MCF 10A (cell line): ENCODE measurements around the gene MPDZ. TPM values are rescaled to one million over a fixed set of nuclear protein-coding genes. Genes with fewer than 3 reads are reported as not detected.

Experiments used
- Bru-seq: library from RNA; stranded (reverse); fragments of 400-500 nt; gene quantifications from one replicate; lab custom pipeline; 2021; lab: Mats Ljungman, UMichigan
- BruChase-seq, 2 experiments: library from RNA; stranded (reverse); fragments of 400-500 nt; gene quantifications; one replicate each; lab custom pipeline; 2021; lab: Mats Ljungman, UMichigan
- BruUV-seq: library from RNA; stranded (reverse); fragments of 400-500 nt; replicated peaks from 2 replicates; lab custom pipeline; 2021; lab: Mats Ljungman, UMichigan
- CTCF ChIA-PET: fragments of 300-600 bp; sonication (Branson Sonifier 250); formaldehyde crosslinking; extraction: SDS; loops from one replicate; lab custom pipeline; 2021; ENCODE audit warnings: antibody characterized with exemption, inconsistent platforms; lab: Yijun Ruan, JAX
- POLR2A ChIA-PET: fragments of 300-600, 350-650 bp; sonication (Branson Sonifier 250); formaldehyde crosslinking; extraction: SDS; loops from one replicate; lab custom pipeline; 2020; ENCODE audit warnings: antibody characterized with exemption, inconsistent platforms; lab: Yijun Ruan, JAX
- DNase-seq: peaks from one replicate; pipeline ENCODE4 v3.0.0-alpha.2; 2018; ENCODE audit not compliant: unreplicated experiment
- H3K27ac Mint-ChIP-seq: one replicate; pipeline ENCODE4 v1.8.0; 2022; ENCODE audit warnings: mild to moderate bottlenecking, low read depth, mixed read lengths; ENCODE audit not compliant: unreplicated experiment
- H3K27me3 Mint-ChIP-seq: one replicate; pipeline ENCODE4 v1.8.0; 2022; ENCODE audit warnings: mixed read lengths; ENCODE audit not compliant: insufficient read depth, unreplicated experiment
- H3K36me3 Mint-ChIP-seq: one replicate; pipeline ENCODE4 v1.8.0; 2022; ENCODE audit warnings: mild to moderate bottlenecking, moderate library complexity, mixed read lengths; ENCODE audit not compliant: insufficient read depth, unreplicated experiment
- H3K4me1 Mint-ChIP-seq: one replicate; pipeline ENCODE4 v1.8.0; 2022; ENCODE audit warnings: mixed read lengths; ENCODE audit not compliant: insufficient read depth, unreplicated experiment
- H3K4me3 Mint-ChIP-seq: one replicate; pipeline ENCODE4 v1.8.0; 2022; ENCODE audit warnings: mild to moderate bottlenecking, moderate library complexity, mixed read lengths; ENCODE audit not compliant: unreplicated experiment
- H3K9me3 Mint-ChIP-seq: one replicate; pipeline ENCODE4 v1.8.0; 2022; ENCODE audit warnings: mixed read lengths; ENCODE audit not compliant: unreplicated experiment
- CTCF ChIP-seq: fragments of 200-600 bp; IDR thresholded peaks from one replicate; pipeline ENCODE4 v1.8.0; 2022; ENCODE audit warnings: antibody characterized with exemption, mild to moderate bottlenecking; ENCODE audit not compliant: unreplicated experiment
- intact Hi-C: fragments of 100-400 bp; cut with micrococcal nuclease; formaldehyde crosslinking; loops from 2 replicates; pipeline ENCODE4 v1.14.1; 2022
- long read RNA-seq: library from polyadenylated mRNA; stranded (forward); transcript quantifications from one replicate; pipeline ENCODE4 v2.0.0, GENCODE V29; 2022
- total RNA-seq: library from RNA; stranded (reverse); gene quantifications from 2 replicates; pipeline ENCODE4 v1.2.3, GENCODE V29; 2022

MPDZ gene
- total RNA-seq (8.8 and 10.9 TPM in 2 replicates), Bru-seq, nascent RNA (percentile 64 among the genes with signal in this experiment), BruChase-seq, experiment 1, labeled RNA remaining after a 6-hour chase (percentile 59 among the genes with signal in this experiment), BruChase-seq, experiment 2, labeled RNA remaining after a 2-hour chase (percentile 60 among the genes with signal in this experiment)
- long read RNA-seq, full-length matches to known transcripts, result 1 of 6 reads
- long read RNA-seq, partial matches to known transcripts, result 1 of 6 reads
- long read RNA-seq, other reads (novel, unspliced or antisense), result 4 of 6 reads

DNA sequence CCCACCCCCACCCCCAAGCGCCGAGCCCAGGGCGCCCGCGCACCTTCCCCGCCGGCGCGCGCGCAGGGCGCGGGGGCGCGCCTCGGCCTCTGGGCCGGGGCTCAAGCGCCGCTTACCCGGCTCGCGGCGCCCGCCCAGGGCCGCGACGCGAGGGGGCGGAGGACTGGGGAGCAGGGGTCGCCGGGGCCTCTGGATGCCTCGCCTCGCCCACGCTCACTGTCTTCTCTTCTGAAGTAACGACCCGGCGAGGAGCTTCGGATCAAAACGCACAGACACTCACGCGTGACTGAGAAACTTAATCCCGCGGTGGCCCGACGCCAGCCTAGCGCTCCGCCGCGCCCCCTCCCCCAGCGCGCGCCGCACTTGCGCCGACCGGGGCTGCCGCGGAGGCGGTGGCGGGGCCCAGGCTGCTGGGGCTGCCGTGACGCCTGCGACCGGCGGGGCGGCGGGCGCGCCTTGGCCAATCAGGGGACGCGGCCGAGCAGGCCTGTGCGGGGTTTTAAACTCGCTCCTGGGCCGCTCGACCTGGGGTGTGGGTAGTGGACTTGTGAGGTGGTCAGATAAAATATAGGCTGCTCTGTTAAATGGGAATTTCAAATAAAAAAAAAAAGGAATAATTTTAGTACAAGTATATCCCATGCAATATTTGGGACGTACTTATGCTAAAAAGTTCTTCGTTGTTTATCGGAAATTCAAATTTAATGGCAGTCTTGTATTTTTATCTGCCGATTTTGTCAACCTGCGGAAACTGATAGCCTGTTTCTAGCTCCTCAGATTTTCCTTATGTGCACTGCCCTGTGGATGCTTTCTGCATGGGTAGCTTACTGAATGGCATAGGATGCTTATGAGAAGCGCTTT lies at the start of gene MPDZ:
Gene MPDZ, minus strand, starts transcription at position 409 of the 858 bp plus-strand sequence. CDS start 29,377 bp downstream, outside the sequence.
- DNase-seq, result peak; percentile 55
- no peaks in the 10 kb centered on the region for H3K9me3 Mint-ChIP-seq
- ChIA-PET POLR2A (interaction anchor here (1.6 kb wide), 1 partner anchor 10 kb away, joined by 9 read pairs; no protein-coding TSS in a partner anchor), CTCF (interaction anchor here (0.6 to 1.6 kb wide), 6 partner anchors 10 to 645 kb away, joined by 3 to 6 read pairs (median 4); no protein-coding TSS in a partner anchor)
- no peak for TF ChIP-seq CTCF
- peak within 1 kb of the TSS; percentile 71 for H3K4me3 Mint-ChIP-seq
- H3K27me3 Mint-ChIP-seq, result no peaks in the 10 kb centered on the region
- H3K36me3 Mint-ChIP-seq, result no peaks in the 10 kb centered on the region
- intact Hi-C loops, result no loop called here
- H3K27ac Mint-ChIP-seq, result peak within 1 kb of the TSS; percentile 18
- H3K4me1 Mint-ChIP-seq, result peaks cover 11% of the 10 kb centered on the region
- no TSS peak for BruUV-seq

DNA sequence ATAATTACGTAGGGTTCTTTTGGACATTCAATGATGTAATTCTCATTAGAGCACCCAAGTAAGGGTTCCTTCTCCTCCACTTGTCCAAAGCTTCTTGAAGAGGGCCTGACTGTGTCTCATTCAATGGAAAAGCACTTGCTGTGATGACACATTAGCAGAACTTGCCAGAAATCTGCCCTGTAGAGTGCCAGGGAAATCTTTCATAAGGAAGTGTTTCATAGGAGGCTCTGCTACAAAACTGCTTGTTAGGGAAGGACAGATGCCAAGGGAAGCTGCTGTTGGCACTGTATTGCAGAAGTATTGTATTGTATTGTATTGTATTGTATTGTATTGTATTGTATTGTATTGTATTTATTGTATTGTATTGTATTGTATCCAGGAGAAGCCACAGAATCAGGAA lies 45.5 kb upstream of the MPDZ start:
- intact Hi-C loops, result no loop called here
- no TSS peak for BruUV-seq
- ChIA-PET POLR2A (interaction anchor here (0.6 to 1.4 kb wide), 2 partner anchors 14 to 34 kb away, joined by 3 read pairs; no protein-coding TSS in a partner anchor), CTCF (interaction anchor here (0.6 to 0.8 kb wide), 3 partner anchors 8 to 465 kb away, joined by 3 to 4 read pairs (median 3); no protein-coding TSS in a partner anchor)
- H3K27ac Mint-ChIP-seq, result no peak overlapping the region
- H3K4me1 Mint-ChIP-seq, result no peaks in the 10 kb centered on the region
- DNase-seq, result peak; percentile 12
- no peaks in the 10 kb centered on the region for H3K36me3 Mint-ChIP-seq
- no peak overlapping the region for H3K4me3 Mint-ChIP-seq
- H3K27me3 Mint-ChIP-seq, result no peaks in the 10 kb centered on the region
- no peaks in the 10 kb centered on the region for H3K9me3 Mint-ChIP-seq
- TF ChIP-seq CTCF, result no peak

- DNase-seq, result no peak
- intact Hi-C loops, result no loop called here
- ChIA-PET POLR2A (no interaction called here), CTCF (no interaction called here)
- peaks cover 10% of the 10 kb centered on the region for H3K9me3 Mint-ChIP-seq
- no peak overlapping the region for H3K27ac Mint-ChIP-seq
- H3K4me3 Mint-ChIP-seq, result no peak overlapping the region
- TF ChIP-seq CTCF, result no peak
- BruUV-seq, result no TSS peak
- H3K4me1 Mint-ChIP-seq, result no peaks in the 10 kb centered on the region
- no peaks in the 10 kb centered on the region for H3K36me3 Mint-ChIP-seq
- no peaks in the 10 kb centered on the region for H3K27me3 Mint-ChIP-seq
Observed at GRCh38 chr9:13322828-13323550, 43.5 kb upstream of the MPDZ start.
